GM18498 (cell line): ENCODE measurements around the gene RELN.

Source experiments
- ATAC-seq: cut with Tn5 transposase; IDR thresholded peaks from one replicate; pipeline ENCODE4 v1.9.1; 2021; ENCODE audit warnings: mild to moderate bottlenecking, moderate library complexity; ENCODE audit not compliant: unreplicated experiment

The RELN gene

DNA sequence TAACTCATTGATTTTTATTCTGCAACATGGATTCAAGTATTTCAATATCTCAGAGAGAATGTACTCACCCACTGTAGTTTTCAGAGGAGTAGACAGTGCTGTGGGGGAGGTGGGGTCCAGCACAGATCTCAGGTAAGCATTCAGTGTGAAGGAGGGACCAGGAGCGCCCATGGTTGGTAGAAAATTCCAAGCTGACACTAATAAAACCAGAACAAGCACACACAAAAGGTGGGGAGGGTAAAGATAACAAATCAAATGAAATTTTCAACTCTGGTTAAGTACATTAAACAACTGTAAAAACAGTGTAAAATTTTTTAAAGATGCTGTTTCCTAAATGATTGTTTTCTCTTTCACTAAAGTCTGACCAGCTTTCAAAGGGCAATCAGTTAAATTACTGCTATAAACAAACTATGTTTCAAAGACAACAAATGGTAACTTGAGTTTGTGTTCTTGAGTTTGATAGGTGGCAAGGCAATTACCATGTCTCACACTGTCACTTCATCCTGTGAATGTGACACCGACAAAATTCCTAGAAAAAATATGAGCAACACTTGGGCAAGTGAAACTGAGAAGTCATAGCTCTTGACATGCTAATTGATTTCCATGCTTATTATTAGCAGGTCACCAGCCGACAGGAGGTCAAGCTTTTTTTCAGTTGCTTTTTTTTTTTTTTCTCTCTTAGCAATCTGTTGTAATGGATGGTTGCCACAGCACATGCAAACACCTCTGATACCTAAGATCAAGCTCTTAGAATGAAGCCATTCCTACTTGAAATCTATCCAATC, 337.7 kb downstream of the RELN start:
- ATAC-seq: no peak

DNA sequence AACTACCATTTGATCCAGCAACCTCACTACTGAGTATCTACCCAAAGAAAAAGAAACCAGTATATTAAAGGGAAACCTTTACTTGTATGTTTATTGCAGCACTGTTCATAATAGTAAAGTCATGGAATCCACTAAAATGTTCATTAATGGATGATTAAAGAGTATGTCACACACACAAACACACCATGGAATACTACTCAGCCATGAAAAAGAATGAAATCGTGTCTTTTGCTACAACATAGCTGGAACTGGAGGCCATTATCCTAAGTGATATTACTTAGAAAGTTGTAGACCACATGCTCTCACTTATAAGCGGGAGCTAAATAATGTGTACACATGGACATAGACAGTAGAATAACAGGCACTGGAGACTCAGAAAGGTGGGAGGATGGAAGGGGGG, 340.4 kb downstream of the RELN start:
- no peak for ATAC-seq

DNA sequence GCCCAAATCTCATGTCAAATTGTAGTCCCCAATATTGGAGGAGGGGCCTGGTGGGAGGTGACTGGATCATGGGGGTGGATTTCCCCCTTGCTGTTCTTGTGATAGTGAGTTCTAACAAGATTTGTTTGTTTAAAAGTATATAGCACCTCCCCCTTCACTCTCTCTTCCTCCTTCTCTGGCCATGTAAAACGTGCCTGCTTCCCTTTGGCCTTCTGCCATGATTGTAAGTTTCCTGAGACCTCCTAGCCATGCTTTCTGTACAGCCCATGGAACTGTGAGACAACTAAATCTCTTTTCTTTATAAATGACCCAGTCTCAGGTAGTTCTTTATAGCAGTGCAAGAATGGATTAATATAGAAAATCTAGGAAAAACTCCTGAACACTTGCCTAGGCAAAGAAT, 341.3 kb downstream of the RELN start:
- no peak for ATAC-seq

DNA sequence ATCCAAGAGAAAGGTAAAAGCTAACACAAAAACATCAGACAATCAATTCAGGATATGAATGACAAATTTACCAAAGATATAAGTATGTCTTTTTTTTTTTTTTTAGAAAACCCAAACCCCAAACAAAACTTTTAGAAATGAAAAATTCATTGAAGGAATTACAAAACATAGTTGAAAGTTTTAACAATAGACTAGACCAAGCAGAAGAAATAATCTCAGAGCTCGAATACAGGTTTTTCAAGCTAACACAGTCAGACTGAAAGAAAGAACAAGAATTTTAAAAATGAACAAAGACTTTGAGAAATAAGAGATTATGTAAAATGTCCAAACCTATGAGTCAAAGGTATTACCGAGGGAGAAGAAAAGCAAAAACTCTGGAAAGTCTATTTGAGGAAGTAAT, 345.1 kb downstream of the RELN start:
- ATAC-seq: no peak

DNA sequence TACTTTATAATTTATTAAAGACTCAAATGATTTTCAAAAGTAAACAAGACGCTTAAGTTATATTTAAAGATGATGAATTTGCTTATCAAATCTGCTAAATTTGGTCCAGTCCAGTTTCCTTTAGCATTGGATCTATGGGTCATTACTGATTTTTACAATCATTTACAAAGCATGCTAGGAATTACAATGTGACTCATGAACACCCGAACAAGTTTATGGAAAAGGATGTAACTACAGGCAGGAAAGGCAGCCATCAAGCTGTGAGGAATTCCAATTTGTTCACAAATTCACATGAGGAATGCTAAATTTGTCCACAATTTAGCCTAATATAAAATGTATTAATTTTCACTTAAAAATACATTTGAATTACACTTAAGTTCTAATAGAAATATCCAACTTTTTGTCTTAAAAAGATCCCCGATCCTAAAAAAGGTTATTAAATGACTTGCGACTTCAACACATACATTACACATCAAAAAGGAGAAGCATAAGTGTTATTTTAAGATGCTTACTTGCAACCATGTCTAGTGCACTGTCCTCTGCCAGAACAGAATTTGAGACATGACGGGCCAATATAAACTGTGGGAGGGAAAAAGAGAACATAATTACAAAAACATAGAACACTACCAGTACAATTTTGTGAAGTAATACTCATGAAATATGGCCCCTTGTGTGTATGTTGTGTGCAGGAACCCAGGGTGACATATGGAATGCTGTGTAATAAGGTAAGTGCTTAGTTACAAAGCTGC, 349.3 kb downstream of the RELN start:
- no peak for ATAC-seq

DNA sequence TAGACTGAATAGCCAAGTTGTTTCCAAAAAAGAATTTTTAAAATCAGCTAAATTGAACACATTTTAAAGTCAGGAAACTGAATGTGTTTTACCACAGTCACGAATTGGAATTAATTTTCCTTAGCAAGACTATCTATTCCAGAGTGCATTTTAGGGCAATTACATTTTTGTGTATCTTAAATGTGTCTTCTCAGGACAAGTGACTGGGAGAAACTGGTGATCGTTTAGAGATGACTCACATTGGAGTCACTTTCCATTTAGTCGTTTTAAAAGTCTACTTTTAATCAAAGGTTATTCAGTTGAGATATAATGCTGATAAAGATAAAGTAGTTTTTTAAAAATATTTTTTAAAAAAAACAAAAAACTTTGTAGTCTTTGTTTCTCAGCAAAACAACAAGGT, 351.7 kb downstream of the RELN start:
- no peak for ATAC-seq

DNA sequence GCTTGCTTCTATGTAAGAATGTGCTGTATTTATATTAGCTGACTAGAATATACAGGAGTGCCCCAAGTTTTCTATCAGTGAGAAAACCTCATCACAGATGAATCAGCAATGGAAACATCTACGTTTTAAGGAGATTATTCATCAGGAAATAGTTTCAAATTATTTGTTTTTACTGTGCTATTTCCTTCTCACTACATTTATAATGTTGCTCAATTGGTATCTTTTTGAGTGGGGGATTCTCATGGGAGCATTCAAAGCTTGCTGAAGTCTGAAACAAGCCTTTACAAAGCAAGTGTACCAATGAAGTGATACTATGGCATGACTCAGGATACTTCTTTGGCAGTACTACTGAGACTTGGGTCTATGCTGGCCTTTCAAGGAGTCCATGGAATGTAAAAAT, 352.4 kb downstream of the RELN start:
- ATAC-seq: no peak

DNA sequence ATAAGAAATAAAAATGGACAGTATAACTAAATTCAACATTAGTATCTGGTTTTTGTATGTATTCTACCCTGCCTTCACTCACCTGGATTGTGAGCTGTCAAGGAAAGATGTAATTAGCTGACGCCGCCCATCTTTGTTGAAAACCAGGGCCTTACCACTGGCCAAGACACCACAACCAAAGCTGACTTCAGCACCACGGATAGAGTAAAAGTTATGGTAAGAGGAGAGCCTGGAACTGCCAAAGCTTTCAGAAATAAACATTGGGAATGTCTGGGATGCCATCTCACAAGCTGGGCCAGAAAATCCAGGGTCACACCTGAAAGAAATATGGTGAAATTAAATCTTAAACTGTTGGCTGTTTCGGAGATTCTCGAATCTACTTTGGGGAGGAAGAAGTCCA, 353.3 kb downstream of the RELN start:
- no peak for ATAC-seq

- ATAC-seq: no peak
These were observed 356.5 kb downstream of the RELN start for GRCh38 chr7:103632972-103633371.

DNA sequence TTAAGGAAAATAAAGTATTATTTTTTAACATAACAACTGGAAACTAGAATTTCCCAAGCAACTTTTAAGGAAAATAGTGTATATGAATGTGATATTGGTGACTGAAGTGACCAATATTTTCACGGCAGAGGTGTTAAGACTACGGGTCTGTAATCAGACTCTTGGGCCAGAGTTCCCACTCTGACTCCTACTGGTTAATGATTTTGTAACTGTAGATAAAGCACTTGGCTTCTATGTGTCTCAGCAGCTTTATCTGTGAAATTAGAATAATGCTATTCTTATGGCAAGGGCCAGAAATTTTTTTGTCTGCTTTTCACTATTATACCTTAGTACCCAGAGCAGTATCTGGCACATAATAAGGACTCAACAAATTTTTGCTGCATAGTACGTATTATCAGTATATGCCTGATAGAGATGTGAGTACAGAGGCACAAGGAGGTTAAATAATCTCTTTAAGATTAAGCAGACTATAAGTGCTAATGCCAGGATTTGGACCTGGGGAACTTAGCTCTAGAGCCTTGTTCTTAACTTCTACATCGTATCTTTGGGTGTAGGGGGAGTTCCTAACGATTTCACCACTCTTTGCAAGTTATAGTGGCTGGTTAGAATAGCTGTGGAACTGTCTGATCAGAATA, 357.3 kb downstream of the RELN start:
- ATAC-seq: no peak

- ATAC-seq: no peak
These were observed 359.1 kb downstream of the RELN start for GRCh38 chr7:103630318-103630717.

DNA sequence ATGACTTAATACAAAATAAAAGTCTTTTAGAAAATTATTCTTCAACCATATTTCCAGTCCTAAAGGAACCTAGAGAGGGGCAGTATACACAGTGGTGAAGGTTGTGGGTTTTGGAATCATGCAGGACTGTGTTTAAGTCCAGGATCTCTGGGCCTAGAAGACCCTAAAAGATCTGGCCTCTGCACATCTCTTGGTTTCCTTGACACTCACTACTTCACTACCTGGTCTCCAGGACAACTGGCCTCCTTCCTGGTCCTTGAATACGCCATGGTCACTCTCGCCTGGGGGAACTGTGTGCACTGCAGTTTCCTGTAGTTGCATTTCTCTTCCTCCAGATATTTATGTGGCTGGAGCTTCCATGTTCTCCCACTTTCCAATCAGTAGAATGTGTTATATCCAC, 360.7 kb downstream of the RELN start:
- ATAC-seq: no peak

- no peak for ATAC-seq
These were observed 362.7 kb downstream of the RELN start for GRCh38 chr7:103626776-103627175.

DNA sequence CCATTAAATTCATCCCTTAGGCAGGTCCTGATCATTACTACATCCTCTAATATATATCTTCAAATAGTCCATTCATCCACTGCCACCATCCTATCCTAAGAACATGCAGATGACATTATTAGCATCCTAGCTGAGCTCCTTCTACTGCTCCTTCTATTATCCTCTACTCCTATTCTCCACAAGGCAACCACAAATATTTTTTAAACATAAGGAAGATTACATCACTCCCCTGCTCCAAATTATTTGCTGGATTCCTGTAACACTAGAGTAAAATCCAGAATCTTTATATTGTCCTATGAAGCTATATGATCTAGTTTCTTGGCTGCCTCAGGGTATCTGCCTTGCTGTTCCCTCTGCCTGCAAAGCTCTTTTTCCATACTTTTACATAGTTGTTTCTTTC, 367.2 kb downstream of the RELN start:
- no peak for ATAC-seq

GRCh38 chr7:103613655-103614642, 375.5 kb downstream of the RELN start:
- no peak for ATAC-seq

DNA sequence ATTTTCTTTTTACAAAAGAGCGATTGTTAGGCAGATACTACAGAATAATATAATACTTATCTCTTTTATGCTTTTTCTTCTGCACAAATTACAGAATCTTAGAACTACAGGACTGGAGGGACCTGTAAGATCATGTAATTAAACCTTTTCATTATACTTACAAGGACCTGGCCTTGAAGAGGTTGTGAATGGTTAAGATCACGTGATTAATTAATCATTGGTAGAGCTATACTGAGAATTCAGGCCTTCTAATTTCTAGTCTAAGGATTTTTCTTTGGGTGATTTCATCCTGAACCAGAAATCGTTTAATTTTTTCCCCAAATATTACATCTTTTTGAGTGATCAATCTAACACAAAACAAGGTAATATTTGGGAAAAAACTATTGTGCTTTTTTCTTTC, 379.7 kb downstream of the RELN start:
- ATAC-seq: no peak

DNA sequence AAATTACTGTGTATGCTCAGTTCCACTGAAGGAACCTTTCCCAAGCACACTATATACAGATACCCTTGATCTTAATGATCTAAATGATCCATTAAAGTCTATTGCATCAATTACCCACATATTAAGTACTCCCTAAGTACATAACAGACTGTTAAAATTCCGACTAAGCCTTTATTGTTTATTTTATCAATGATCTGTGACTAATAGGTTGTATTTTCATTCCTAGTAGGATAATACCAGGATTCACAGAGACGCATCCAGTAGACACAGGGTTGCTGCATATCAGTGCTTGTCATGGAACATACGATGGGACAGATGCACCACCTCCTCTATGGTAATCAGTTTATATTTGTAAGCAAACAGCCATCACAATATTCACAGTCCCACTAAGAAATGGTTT, 383.8 kb downstream of the RELN start:
- ATAC-seq: no peak

- ATAC-seq: no peak
These were observed 391.0 kb downstream of the RELN start for GRCh38 chr7:103598326-103598905.

DNA sequence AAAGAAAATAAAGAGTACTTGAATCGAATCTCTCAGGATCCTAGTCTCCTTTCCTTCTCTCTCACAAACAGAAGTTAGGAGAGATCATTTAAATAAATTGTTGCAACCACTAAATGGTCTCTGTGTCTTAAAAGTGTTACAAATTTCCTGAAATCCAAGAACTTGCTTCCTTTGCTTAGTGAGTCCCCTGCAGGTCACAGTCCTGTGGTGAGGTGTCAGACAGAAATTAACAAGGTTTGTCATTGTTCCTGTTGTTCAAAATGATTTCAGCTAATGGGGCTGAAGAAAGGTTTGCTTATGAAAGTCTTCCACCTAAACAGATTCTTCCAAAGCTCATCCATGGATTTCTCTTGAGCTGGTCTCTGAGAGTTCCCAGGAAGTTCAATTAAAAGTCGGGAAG, 391.9 kb downstream of the RELN start:
- ATAC-seq: no peak

DNA sequence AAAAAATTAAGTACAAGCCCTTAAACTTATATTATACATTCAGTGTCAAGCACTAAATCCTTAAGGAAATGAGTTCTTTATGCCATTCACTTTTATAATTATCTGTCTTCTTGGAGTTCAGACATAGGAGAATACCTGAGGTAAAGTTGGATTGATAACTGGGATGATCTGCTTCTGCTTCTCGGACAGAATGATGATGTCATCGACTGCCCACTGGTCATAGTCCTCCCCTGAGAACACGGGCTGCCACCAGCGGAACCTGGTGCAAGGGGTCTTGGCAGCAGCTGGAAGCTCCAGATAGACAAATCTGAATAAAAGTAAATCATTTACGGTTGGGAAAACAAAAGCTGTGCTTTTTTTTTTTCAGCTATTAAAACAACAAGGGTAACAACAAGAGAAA, 395.3 kb downstream of the RELN start:
- ATAC-seq: no peak

DNA sequence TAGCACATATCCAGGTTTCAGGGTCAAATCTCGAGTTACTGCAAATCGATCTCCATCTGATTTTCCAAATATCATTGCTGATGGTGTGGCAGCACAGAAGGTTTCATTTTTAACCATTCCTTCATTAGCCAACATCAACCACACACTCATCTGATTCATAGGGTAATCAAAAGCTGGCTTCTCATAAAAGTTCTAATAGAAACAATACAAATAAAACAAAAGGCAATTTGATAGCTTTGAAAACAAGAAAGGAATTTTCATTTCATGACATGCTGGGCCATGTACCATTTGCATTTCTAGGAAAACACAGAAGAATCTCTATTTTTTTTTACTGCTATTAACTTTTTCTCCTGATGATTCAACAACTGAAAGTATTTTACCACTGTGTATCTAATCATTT, 395.8 kb downstream of the RELN start:
- no peak for ATAC-seq
